Loucy (cell line): Measurements from ENCODE around the gene EED.

Source experiments
- H2AFZ ChIP-seq: fragments of 200-600 bp; sonication (generic); 2 replicates; pipeline ENCODE4 v1.6.0; 2016; ENCODE audit warnings: antibody characterized with exemption, mild to moderate bottlenecking, low read length, moderate library complexity
- H3F3A ChIP-seq: fragments of 200-600 bp; 2 replicates; pipeline ENCODE4 v1.6.0; 2016; ENCODE audit warnings: antibody characterized with exemption, low read depth, mild to moderate bottlenecking
- H3K27me3 ChIP-seq: fragments of 200-600 bp; sonication (generic); 2 replicates; pipeline ENCODE4 v1.6.1; 2014; ENCODE audit warnings: low read length, mild to moderate bottlenecking; ENCODE audit not compliant: insufficient read depth, poor library complexity, severe bottlenecking
- H3K36me3 ChIP-seq: fragments of 200-600 bp; sonication (generic); 2 replicates; pipeline ENCODE4 v1.6.1; 2016; ENCODE audit warnings: low read length; ENCODE audit not compliant: insufficient read depth
- H3K4me1 ChIP-seq: fragments of 200-600 bp; sonication (generic); 2 replicates; pipeline ENCODE4 v1.5.1; 2014; ENCODE audit warnings: low read length, mild to moderate bottlenecking; ENCODE audit not compliant: insufficient read depth, poor library complexity, severe bottlenecking
- H3K4me2 ChIP-seq: fragments of 200-600 bp; sonication (generic); 2 replicates; pipeline ENCODE4 v1.6.0; 2014; ENCODE audit warnings: antibody characterized with exemption, low read length, low read depth, mild to moderate bottlenecking; ENCODE audit not compliant: poor library complexity, severe bottlenecking
- H3K4me3 ChIP-seq: fragments of 200-600 bp; sonication (generic); 2 replicates; pipeline ENCODE4 v1.5.1; 2014; ENCODE audit warnings: low read length, mild to moderate bottlenecking, mixed read lengths; ENCODE audit not compliant: poor library complexity, severe bottlenecking
- H3K79me2 ChIP-seq: fragments of 200-600 bp; sonication (generic); 2 replicates; pipeline ENCODE4 v1.6.1; 2014; ENCODE audit warnings: low read length; ENCODE audit not compliant: insufficient read depth
- H3K9ac ChIP-seq: fragments of 200-600 bp; sonication (generic); 2 replicates; pipeline ENCODE4 v1.6.0; 2014; ENCODE audit warnings: mild to moderate bottlenecking, low read depth, low read length, moderate library complexity; ENCODE audit not compliant: poor library complexity, severe bottlenecking
- H3K9me2 ChIP-seq: fragments of 200-600 bp; sonication (generic); replicated peaks from 2 replicates; pipeline ENCODE4 v1.6.1; 2016; ENCODE audit warnings: low read depth, low read length, mixed read lengths
- H3K9me3 ChIP-seq: fragments of 200-600 bp; sonication (generic); 2 replicates; pipeline ENCODE4 v1.6.1; 2014; ENCODE audit warnings: mild to moderate bottlenecking, antibody characterized with exemption, low read length, low read depth; ENCODE audit not compliant: insufficient read depth
- H4K20me1 ChIP-seq: fragments of 200-600 bp; sonication (generic); 2 replicates; pipeline ENCODE4 v1.6.0; 2014; ENCODE audit warnings: antibody characterized with exemption, low read length, mild to moderate bottlenecking; ENCODE audit not compliant: insufficient read depth, poor library complexity, severe bottlenecking
- EZH2phosphoT487 ChIP-seq: fragments of 200-600 bp; IDR thresholded peaks from 2 replicates; pipeline ENCODE4 v1.6.1; 2018; ENCODE audit warnings: antibody characterized with exemption, mild to moderate bottlenecking, moderate library complexity, borderline replicate concordance
- TF ChIP-seq, protein P1 (sequence below): fragments of 200-600 bp; sonication (generic); conservative IDR thresholded peaks from 2 replicates; pipeline ENCODE4 v1.5.1; 2014; ENCODE audit warnings: mild to moderate bottlenecking, antibody characterized with exemption, low read length

Gene EED

GRCh38 chr11:86210898-86211297 lies 33.7 kb upstream of the EED start:
- no peaks in the 10 kb centered on the region for H4K20me1 ChIP-seq
- H3K4me3 ChIP-seq = no peak overlapping the region
- no peak overlapping the region for H3K9ac ChIP-seq
- no peaks in the 10 kb centered on the region for H3K36me3 ChIP-seq
- H2AFZ ChIP-seq = no peak overlapping the region
- TF ChIP-seq, protein P1, sequence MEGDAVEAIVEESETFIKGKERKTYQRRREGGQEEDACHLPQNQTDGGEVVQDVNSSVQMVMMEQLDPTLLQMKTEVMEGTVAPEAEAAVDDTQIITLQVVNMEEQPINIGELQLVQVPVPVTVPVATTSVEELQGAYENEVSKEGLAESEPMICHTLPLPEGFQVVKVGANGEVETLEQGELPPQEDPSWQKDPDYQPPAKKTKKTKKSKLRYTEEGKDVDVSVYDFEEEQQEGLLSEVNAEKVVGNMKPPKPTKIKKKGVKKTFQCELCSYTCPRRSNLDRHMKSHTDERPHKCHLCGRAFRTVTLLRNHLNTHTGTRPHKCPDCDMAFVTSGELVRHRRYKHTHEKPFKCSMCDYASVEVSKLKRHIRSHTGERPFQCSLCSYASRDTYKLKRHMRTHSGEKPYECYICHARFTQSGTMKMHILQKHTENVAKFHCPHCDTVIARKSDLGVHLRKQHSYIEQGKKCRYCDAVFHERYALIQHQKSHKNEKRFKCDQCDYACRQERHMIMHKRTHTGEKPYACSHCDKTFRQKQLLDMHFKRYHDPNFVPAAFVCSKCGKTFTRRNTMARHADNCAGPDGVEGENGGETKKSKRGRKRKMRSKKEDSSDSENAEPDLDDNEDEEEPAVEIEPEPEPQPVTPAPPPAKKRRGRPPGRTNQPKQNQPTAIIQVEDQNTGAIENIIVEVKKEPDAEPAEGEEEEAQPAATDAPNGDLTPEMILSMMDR = no peak
- no peak for TF ChIP-seq EZH2phosphoT487
- H3K4me2 ChIP-seq = no peak overlapping the region
- no peaks in the 10 kb centered on the region for H3K9me3 ChIP-seq
- no peaks in the 10 kb centered on the region for H3K9me2 ChIP-seq
- H3F3A ChIP-seq = no peaks in the 10 kb centered on the region
- H3K27me3 ChIP-seq = no peaks in the 10 kb centered on the region
- H3K79me2 ChIP-seq = no peaks in the 10 kb centered on the region
- H3K4me1 ChIP-seq = peaks cover 13% of the 10 kb centered on the region

DNA sequence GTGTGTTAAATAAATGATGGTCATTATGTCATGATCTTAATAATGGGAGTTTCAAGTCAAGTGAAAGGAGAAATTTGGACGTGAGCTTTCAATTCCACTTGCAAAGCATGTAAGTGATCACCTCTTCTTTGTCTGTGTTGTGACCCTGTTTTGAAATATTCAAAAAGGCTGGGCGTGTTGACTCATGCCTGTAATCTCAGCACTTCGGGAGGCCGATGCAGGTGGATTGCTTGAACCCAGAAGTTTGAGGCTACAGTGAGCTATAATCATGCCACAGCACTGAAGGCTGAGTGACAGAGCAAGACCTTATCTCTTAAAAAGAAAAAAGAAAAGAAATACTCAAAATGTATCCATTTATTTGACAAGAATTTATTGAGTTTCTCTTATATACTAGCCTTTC lies 32.9 kb upstream of the EED start:
- Histone ChIP-seq H3K4me3 (no peak overlapping the region), H3K9me3 (no peaks in the 10 kb centered on the region), H2AFZ (no peak overlapping the region), H3K27me3 (no peaks in the 10 kb centered on the region), H3K9me2 (no peaks in the 10 kb centered on the region), H3K4me1 (peaks cover 13% of the 10 kb centered on the region), H3K4me2 (no peak overlapping the region), H3K79me2 (no peaks in the 10 kb centered on the region), H3F3A (no peaks in the 10 kb centered on the region), H3K9ac (no peak overlapping the region), H3K36me3 (no peaks in the 10 kb centered on the region), H4K20me1 (no peaks in the 10 kb centered on the region)
- no peak for TF ChIP-seq EZH2phosphoT487
- TF ChIP-seq, protein P1 = no peak

GRCh38 chr11:86212019-86212611 lies 32.4 kb upstream of the EED start:
- H3K4me1 ChIP-seq = peaks cover 13% of the 10 kb centered on the region
- no peak overlapping the region for H3K4me3 ChIP-seq
- no peak overlapping the region for H3K4me2 ChIP-seq
- H4K20me1 ChIP-seq = no peaks in the 10 kb centered on the region
- H3K9me3 ChIP-seq = no peaks in the 10 kb centered on the region
- H3K9ac ChIP-seq = no peak overlapping the region
- no peak overlapping the region for H2AFZ ChIP-seq
- no peaks in the 10 kb centered on the region for H3K36me3 ChIP-seq
- no peak for TF ChIP-seq EZH2phosphoT487
- TF ChIP-seq, protein P1 = no peak
- no peaks in the 10 kb centered on the region for H3F3A ChIP-seq
- no peaks in the 10 kb centered on the region for H3K9me2 ChIP-seq
- no peaks in the 10 kb centered on the region for H3K79me2 ChIP-seq
- no peaks in the 10 kb centered on the region for H3K27me3 ChIP-seq
